Mesendoderm (in vitro differentiated cells): ENCODE measurements around the gene CARM1.
"Not testable (repeated sequence)": the region's sequence is repeated elsewhere in the genome, so short reads cannot be mapped to it uniquely, and the experiment has no call there.

Experiments
- DNase-seq: peaks from one replicate; pipeline ENCODE4 v3.0.0; 2013
- H2AK5ac ChIP-seq: 2 replicates; pipeline ENCODE4 v1.6.1; 2013; ENCODE audit warnings: low read length, inconsistent platforms
- H2BK120ac ChIP-seq: 2 replicates; pipeline ENCODE4 v1.6.1; 2013; ENCODE audit warnings: low read depth, mild to moderate bottlenecking, low read length, moderate library complexity, mixed read lengths
- H2BK15ac ChIP-seq: replicated peaks from 2 replicates; pipeline ENCODE4 v1.6.1; 2013; ENCODE audit warnings: low read depth, mild to moderate bottlenecking, moderate library complexity
- H2BK5ac ChIP-seq: 2 replicates; pipeline ENCODE4 v1.6.1; 2013; ENCODE audit warnings: low read length, inconsistent platforms
- H3K18ac ChIP-seq: 2 replicates; pipeline ENCODE4 v1.6.1; 2013; ENCODE audit warnings: mild to moderate bottlenecking, low read length, mixed read lengths
- H3K23ac ChIP-seq: one replicate; pipeline ENCODE4 v1.6.1; 2013; ENCODE audit warnings: low read length
- H3K27ac ChIP-seq: 2 replicates; pipeline ENCODE4 v1.5.1; 2013; ENCODE audit warnings: low read depth, mild to moderate bottlenecking, inconsistent platforms, low read length, moderate library complexity
- H3K27me3 ChIP-seq: 2 replicates; pipeline ENCODE4 v1.6.1; 2013; ENCODE audit warnings: low read length, control low read depth, mild to moderate bottlenecking, inconsistent platforms; ENCODE audit not compliant: insufficient read depth, poor library complexity
- H3K36me3 ChIP-seq: 2 replicates; pipeline ENCODE4 v1.6.1; 2013; ENCODE audit warnings: low read length, inconsistent platforms; ENCODE audit not compliant: control insufficient read depth, insufficient read depth
- H3K4ac ChIP-seq: one replicate; pipeline ENCODE4 v1.6.1; 2013; ENCODE audit warnings: low read depth, mild to moderate bottlenecking, low read length, moderate library complexity
- H3K4me1 ChIP-seq: 2 replicates; pipeline ENCODE4 v1.6.1; 2013; ENCODE audit warnings: low read depth, low read length, inconsistent platforms; ENCODE audit not compliant: control insufficient read depth
- H3K4me2 ChIP-seq: 2 replicates; pipeline ENCODE4 v1.6.1; 2013; ENCODE audit warnings: low read length
- H3K4me3 ChIP-seq: 2 replicates; pipeline ENCODE4 v1.5.1; 2013; ENCODE audit warnings: mild to moderate bottlenecking, low read length
- H3K56ac ChIP-seq: one replicate; pipeline ENCODE4 v1.6.1; 2013; ENCODE audit warnings: low read length
- H3K79me1 ChIP-seq: 2 replicates; pipeline ENCODE4 v1.6.1; 2013; ENCODE audit warnings: low read length, inconsistent platforms
- H3K79me2 ChIP-seq: 2 replicates; pipeline ENCODE4 v1.6.1; 2013; ENCODE audit warnings: mild to moderate bottlenecking, low read length; ENCODE audit not compliant: control insufficient read depth, insufficient read depth
- H3K9ac ChIP-seq: 2 replicates; pipeline ENCODE4 v1.6.1; 2013; ENCODE audit warnings: low read length, inconsistent platforms
- H4K5ac ChIP-seq: one replicate; pipeline ENCODE4 v1.6.1; 2013; ENCODE audit warnings: low read length
- H4K8ac ChIP-seq: one replicate; pipeline ENCODE4 v1.6.1; 2013; ENCODE audit warnings: low read depth, mild to moderate bottlenecking, control low read depth, low read length, moderate library complexity
- WGBS: extraction: QIAGEN DNeasy Blood & Tissue Kit; methylation state at CpG from one replicate; pipeline ENCODE4 v1.1.7; 2013; ENCODE audit warnings: low lambda C conversion rate, missing lambda C conversion rate; ENCODE audit not compliant: insufficient coverage; ENCODE audit errors: extremely low coverage; 5-methylcytosine and 5-hydroxymethylcytosine counted together

CARM1 gene

GRCh38 chr19:10959277-10959968 lies 88.1 kb downstream of the CARM1 start:
- not testable (repeated sequence) for H3K23ac ChIP-seq, H4K8ac ChIP-seq, H4K5ac ChIP-seq, H2BK5ac ChIP-seq, H3K36me3 ChIP-seq, H2BK120ac ChIP-seq, DNase-seq, H3K4me2 ChIP-seq, H2AK5ac ChIP-seq, H2BK15ac ChIP-seq, H3K9ac ChIP-seq, H3K4me1 ChIP-seq, H3K4ac ChIP-seq, H3K79me1 ChIP-seq, H3K4me3 ChIP-seq, H3K27ac ChIP-seq, H3K56ac ChIP-seq, H3K18ac ChIP-seq, H3K27me3 ChIP-seq
- peaks cover 30% of the 10 kb centered on the region for H3K79me2 ChIP-seq
- no CpG with 5 or more reads among the region's 19 CpGs for WGBS

- H2BK15ac ChIP-seq, result no peak within 1 kb of the TSS
- no peaks in the 10 kb centered on the region for H3K4me1 ChIP-seq
- H2BK120ac ChIP-seq, result peak within 1 kb of the TSS; percentile 73
- peak within 1 kb of the TSS; percentile 98 for H3K23ac ChIP-seq
- H3K27me3 ChIP-seq, result no peaks in the 10 kb centered on the region
- H2BK5ac ChIP-seq, result peak within 1 kb of the TSS; percentile 76
- peaks cover 41% of the 10 kb centered on the region for H3K79me2 ChIP-seq
- H3K36me3 ChIP-seq, result no peaks in the 10 kb centered on the region
- H3K56ac ChIP-seq, result peak within 1 kb of the TSS; percentile 99
- peaks cover 5% of the 10 kb centered on the region for H3K79me1 ChIP-seq
- peak within 1 kb of the TSS; percentile 95 for H4K5ac ChIP-seq
- H3K9ac ChIP-seq, result peak within 1 kb of the TSS; percentile 99
- WGBS, result no CpG with 5 or more reads among the region's 100 CpGs
- DNase-seq, result peak; percentile 98
- peak within 1 kb of the TSS; percentile 95 for H3K27ac ChIP-seq
- H2AK5ac ChIP-seq, result peak within 1 kb of the TSS; percentile 45
- peak within 1 kb of the TSS; percentile 100 for H3K18ac ChIP-seq
- H3K4ac ChIP-seq, result peak within 1 kb of the TSS; percentile 93
- H4K8ac ChIP-seq, result peak within 1 kb of the TSS; percentile 43
- H3K4me2 ChIP-seq, result peak within 1 kb of the TSS; percentile 68
- H3K4me3 ChIP-seq, result peak within 1 kb of the TSS; percentile 99
Measured at GRCh38 chr19:10960314-10961072, 89.1 kb downstream of the CARM1 start, which contains the start of gene SMARCA4. Gene SMARCA4 (plus strand): TSS chr19:10961030. CDS start chr19:10984152, 23,122 bp downstream.

GRCh38 chr19:10961073-10961860 lies 89.9 kb downstream of the CARM1 start:
- H3K4ac ChIP-seq, result peak overlapping the region; percentile 93
- H3K4me2 ChIP-seq, result peak overlapping the region; percentile 27
- H3K27ac ChIP-seq, result peak overlapping the region; percentile 95
- H4K8ac ChIP-seq, result peak overlapping the region; percentile 43
- H2BK5ac ChIP-seq, result peak overlapping the region; percentile 76
- peaks cover 48% of the 10 kb centered on the region for H3K79me2 ChIP-seq
- H3K79me1 ChIP-seq, result peaks cover 6% of the 10 kb centered on the region
- H3K27me3 ChIP-seq, result no peaks in the 10 kb centered on the region
- no CpG with 5 or more reads among the region's 92 CpGs for WGBS
- H3K9ac ChIP-seq, result peak overlapping the region; percentile 99
- H3K18ac ChIP-seq, result peak overlapping the region; percentile 100
- H2BK120ac ChIP-seq, result peak overlapping the region; percentile 73
- H3K4me3 ChIP-seq, result peak overlapping the region; percentile 99
- DNase-seq, result peak; percentile 52
- no peaks in the 10 kb centered on the region for H3K36me3 ChIP-seq
- H2BK15ac ChIP-seq, result no peak overlapping the region
- H2AK5ac ChIP-seq, result no peak overlapping the region
- no peaks in the 10 kb centered on the region for H3K4me1 ChIP-seq
- H3K23ac ChIP-seq, result peak overlapping the region; percentile 98
- H3K56ac ChIP-seq, result peak overlapping the region; percentile 99
- H4K5ac ChIP-seq, result peak overlapping the region; percentile 56

GRCh38 chr19:10962863-10963262 lies 91.5 kb downstream of the CARM1 start:
- no CpG with 5 or more reads among the region's 10 CpGs for WGBS
- Histone ChIP-seq H3K18ac (no peak overlapping the region), H3K4me2 (no peak overlapping the region), H2BK120ac (no peak overlapping the region), H3K79me1 (peaks cover 6% of the 10 kb centered on the region), H4K8ac (no peak overlapping the region), H3K4me3 (no peak overlapping the region), H3K79me2 (peaks cover 57% of the 10 kb centered on the region), H3K9ac (peak overlapping the region; percentile 32), H3K4me1 (no peaks in the 10 kb centered on the region), H2BK5ac (no peak overlapping the region), H3K56ac (peak overlapping the region; percentile 49), H3K23ac (no peak overlapping the region), H3K27me3 (no peaks in the 10 kb centered on the region), H3K36me3 (no peaks in the 10 kb centered on the region), H3K4ac (no peak overlapping the region), H2AK5ac (no peak overlapping the region), H4K5ac (no peak overlapping the region), H2BK15ac (no peak overlapping the region), H3K27ac (no peak overlapping the region)
- DNase-seq, result no peak

GRCh38 chr19:10963865-10964264 lies 92.5 kb downstream of the CARM1 start:
- H3K23ac ChIP-seq, result no peak overlapping the region
- H2BK5ac ChIP-seq, result no peak overlapping the region
- H4K8ac ChIP-seq, result no peak overlapping the region
- no peak overlapping the region for H3K4me2 ChIP-seq
- H2AK5ac ChIP-seq, result no peak overlapping the region
- no CpG with 5 or more reads among the region's 4 CpGs for WGBS
- no peak overlapping the region for H2BK120ac ChIP-seq
- no peak overlapping the region for H3K4ac ChIP-seq
- no peak overlapping the region for H4K5ac ChIP-seq
- H3K79me2 ChIP-seq, result peaks cover 66% of the 10 kb centered on the region
- no peaks in the 10 kb centered on the region for H3K27me3 ChIP-seq
- H2BK15ac ChIP-seq, result no peak overlapping the region
- H3K56ac ChIP-seq, result no peak overlapping the region
- H3K4me3 ChIP-seq, result no peak overlapping the region
- H3K18ac ChIP-seq, result no peak overlapping the region
- no peaks in the 10 kb centered on the region for H3K4me1 ChIP-seq
- no peaks in the 10 kb centered on the region for H3K36me3 ChIP-seq
- H3K79me1 ChIP-seq, result peaks cover 9% of the 10 kb centered on the region
- H3K27ac ChIP-seq, result no peak overlapping the region
- no peak for DNase-seq
- no peak overlapping the region for H3K9ac ChIP-seq
